HepG2 (cell line): ENCODE results near the gene ADGRG6.

Experiments
- CTCF ChIP-seq: sonication (generic); formaldehyde crosslinking; IDR thresholded peaks from 2 replicates; pipeline ENCODE4 v1.5.0; 2020; ENCODE audit warnings: mild to moderate bottlenecking, missing genetic modification reagents, moderate library complexity
- HNRNPL ChIP-seq: fragments of 200-400 bp; formaldehyde crosslinking; IDR thresholded peaks from 2 replicates; pipeline ENCODE4 v1.6.1; 2017; ENCODE audit warnings: mild to moderate bottlenecking, low read depth, low read length
- NR2F1 ChIP-seq, 2 experiments: fragments of 450-650 bp in 1 of 2; formaldehyde crosslinking in 1 of 2; IDR thresholded peaks; 2 replicates each; pipeline versions ENCODE4 v1.5.0 to v1.6.1; 2016 to 2020; ENCODE audit warnings: mild to moderate bottlenecking in 1 of 2, missing compliant biosample characterization in 1 of 2, missing genetic modification reagents in 1 of 2, moderate library complexity in 1 of 2
- POLR2A ChIP-seq, 2 experiments: IDR thresholded peaks; 2 replicates each; pipeline ENCODE4 v1.6.1; 2011; ENCODE audit warnings: low read depth in 2 of 2, low read length in 2 of 2, mild to moderate bottlenecking in 1 of 2, moderate library complexity in 1 of 2; ENCODE audit not compliant: insufficient read depth in 1 of 2
- POLR2AphosphoS5 ChIP-seq: IDR thresholded peaks from 2 replicates; pipeline ENCODE4 v1.6.1; 2012; ENCODE audit warnings: low read depth, low read length
- RAD21 ChIP-seq: fragments of 450-650 bp; formaldehyde crosslinking; IDR thresholded peaks from 2 replicates; pipeline ENCODE4 v1.5.0; 2020; ENCODE audit warnings: mild to moderate bottlenecking
- ZBTB34 ChIP-seq: sonication (generic); formaldehyde crosslinking; IDR thresholded peaks from 2 replicates; pipeline ENCODE4 v1.8.0; 2022; ENCODE audit warnings: mild to moderate bottlenecking, missing genetic modification reagents
- ZBTB43 ChIP-seq: sonication (generic); formaldehyde crosslinking; conservative IDR thresholded peaks from 2 replicates; pipeline ENCODE4 v1.4.0; 2020; ENCODE audit warnings: missing genetic modification reagents
- ZNF292 ChIP-seq: sonication (generic); formaldehyde crosslinking; IDR thresholded peaks from 2 replicates; pipeline ENCODE4 v1.8.1; 2022; ENCODE audit warnings: mild to moderate bottlenecking, low read depth, missing genetic modification reagents, borderline replicate concordance
- ZNF33B ChIP-seq: sonication (generic); formaldehyde crosslinking; IDR thresholded peaks from 2 replicates; pipeline ENCODE4 v1.5.1; 2020; ENCODE audit warnings: mild to moderate bottlenecking, missing genetic modification reagents
- ZNF724P ChIP-seq: sonication (generic); formaldehyde crosslinking; IDR thresholded peaks from 2 replicates; pipeline ENCODE4 v1.8.0; 2022; ENCODE audit warnings: missing genetic modification reagents, borderline replicate concordance

GRCh38 chr6:142316791-142317368 is 15.1 kb downstream of the ADGRG6 start:
- TF ChIP-seq NR2F1 (CRISPR knock-in tag; IDR thresholded peaks at IDR 0.05) (no peak), ZNF292 (CRISPR knock-in tag) (no peak), CTCF (CRISPR knock-in tag) (no peak), POLR2A (IDR thresholded peaks at IDR 0.05; ENCODE audit: insufficient read depth in 1 of 2, low read depth in 2 of 2, low read length in 2 of 2) (no peak), ZBTB34 (no peak), ZNF33B (CRISPR knock-in tag) (no peak), ZBTB43 (no peak), HNRNPL (no peak), POLR2AphosphoS5 (no peak), RAD21 (no peak), ZNF724P (CRISPR knock-in tag) (no peak)
